GM23338 (cell line): ENCODE measurements around the gene HCFC1. TPM values are rescaled to one million over a fixed set of nuclear protein-coding genes. Genes with fewer than 3 reads are reported as not detected.

Source experiments
- ATAC-seq: fragments of 200-7000 bp; cut with Tn5 transposase; 3 replicates; pipeline ENCODE4 v1.9.1; 2020
- DNase-seq: peaks from one replicate; pipeline ENCODE4 v3.0.0-alpha.2; 2015; ENCODE audit warnings: low spot score
- H2AFZ ChIP-seq: fragments of 200-600 bp; sonication (generic); 2 replicates; pipeline ENCODE4 v1.8.0; 2016; ENCODE audit warnings: antibody characterized with exemption, mild to moderate bottlenecking, moderate library complexity
- H3F3A ChIP-seq: fragments of 200-600 bp; sonication (generic); replicated peaks from 2 replicates; pipeline ENCODE4 v1.8.0; 2017; ENCODE audit warnings: antibody characterized with exemption, mixed run types, low read depth
- H3K27ac ChIP-seq: fragments of 200-600 bp; sonication (generic); 2 replicates; pipeline ENCODE4 v1.6.1; 2016; ENCODE audit warnings: low read depth
- H3K27me3 ChIP-seq: fragments of 200-600 bp; sonication (generic); 2 replicates; pipeline ENCODE4 v1.8.0; 2016; ENCODE audit warnings: mild to moderate bottlenecking, mixed run types, moderate library complexity; ENCODE audit not compliant: insufficient read depth
- H3K36me3 ChIP-seq: fragments of 200-600 bp; sonication (generic); 2 replicates; pipeline ENCODE4 v1.8.0; 2016; ENCODE audit warnings: mild to moderate bottlenecking; ENCODE audit not compliant: insufficient read depth
- H3K4me1 ChIP-seq: fragments of 200-600 bp; sonication (generic); 2 replicates; pipeline ENCODE4 v1.8.0; 2016; ENCODE audit warnings: mild to moderate bottlenecking, moderate library complexity; ENCODE audit not compliant: insufficient read depth
- H3K4me2 ChIP-seq: fragments of 200-600 bp; sonication (generic); 2 replicates; pipeline ENCODE4 v1.7.1; 2017; ENCODE audit warnings: mixed run types
- H3K4me3 ChIP-seq: fragments of 200-600 bp; sonication (generic); 2 replicates; pipeline ENCODE4 v1.6.1; 2016; ENCODE audit warnings: mixed run types
- H3K79me2 ChIP-seq: fragments of 200-600 bp; sonication (generic); replicated peaks from 2 replicates; pipeline ENCODE4 v1.8.0; 2017; ENCODE audit warnings: mild to moderate bottlenecking; ENCODE audit not compliant: insufficient read depth
- H3K9me2 ChIP-seq: fragments of 200-600 bp; sonication (generic); 2 replicates; pipeline ENCODE4 v1.8.0; 2017; ENCODE audit not compliant: insufficient read depth
- H4K20me1 ChIP-seq: fragments of 200-600 bp; sonication (generic); replicated peaks from 2 replicates; pipeline ENCODE4 v1.8.0; 2017; ENCODE audit warnings: mild to moderate bottlenecking; ENCODE audit not compliant: insufficient read depth
- H3K27ac Mint-ChIP-seq: 2 replicates; pipeline ENCODE4 v1.8.0; 2020; ENCODE audit warnings: inconsistent platforms, mild to moderate bottlenecking, moderate library complexity, mixed read lengths
- H3K27me3 Mint-ChIP-seq: 3 replicates; pipeline ENCODE4 v1.8.0; 2022; ENCODE audit warnings: low read depth, mild to moderate bottlenecking, moderate library complexity, mixed read lengths, inconsistent platforms; ENCODE audit not compliant: insufficient read depth, poor library complexity
- H3K36me3 Mint-ChIP-seq: 3 replicates; pipeline ENCODE4 v1.8.0; 2021; ENCODE audit warnings: low read depth, mild to moderate bottlenecking, inconsistent platforms, moderate library complexity, mixed read lengths
- H3K4me1 Mint-ChIP-seq: 3 replicates; pipeline ENCODE4 v1.8.0; 2020; ENCODE audit warnings: mild to moderate bottlenecking, inconsistent platforms, mixed read lengths
- H3K4me3 Mint-ChIP-seq: 3 replicates; pipeline ENCODE4 v1.8.0; 2021; ENCODE audit warnings: moderate library complexity, mild to moderate bottlenecking, inconsistent platforms, mixed read lengths
- H3K9me3 Mint-ChIP-seq: 3 replicates; pipeline ENCODE4 v1.8.0; 2020; ENCODE audit warnings: moderate library complexity, mild to moderate bottlenecking, inconsistent platforms, mixed read lengths
- CREB1 ChIP-seq: fragments of 250-450 bp; sonication (Bioruptor Pico); IDR thresholded peaks from 2 replicates; pipeline ENCODE4 v1.5.0; 2020; ENCODE audit warnings: low read depth, mild to moderate bottlenecking, moderate library complexity
- EZH2 ChIP-seq: fragments of 200-600 bp; sonication (generic); IDR thresholded peaks from one replicate; pipeline ENCODE4 v1.8.0; 2017; ENCODE audit warnings: antibody characterized with exemption, mild to moderate bottlenecking, low read depth; ENCODE audit not compliant: unreplicated experiment
- EZH2phosphoT487 ChIP-seq: fragments of 200-600 bp; sonication (generic); IDR thresholded peaks from one replicate; pipeline ENCODE4 v1.8.1; 2018; ENCODE audit warnings: antibody characterized with exemption; ENCODE audit not compliant: unreplicated experiment
- JUNB ChIP-seq: IDR thresholded peaks from one replicate; pipeline ENCODE4 v1.6.1; 2016; ENCODE audit warnings: antibody characterized with exemption; ENCODE audit not compliant: unreplicated experiment
- NANOG ChIP-seq: IDR thresholded peaks from 2 replicates; pipeline ENCODE4 v1.6.1; 2016; ENCODE audit warnings: antibody characterized with exemption, borderline replicate concordance
- ZNF114 ChIP-seq: fragments of 250-450 bp; sonication (Bioruptor Pico); IDR thresholded peaks from 2 replicates; pipeline ENCODE4 v1.5.0; 2020; ENCODE audit warnings: mild to moderate bottlenecking, moderate library complexity
- ZNF331 ChIP-seq: fragments of 250-450 bp; sonication (Bioruptor Pico); IDR thresholded peaks from 2 replicates; pipeline ENCODE4 v1.5.0; 2020; ENCODE audit warnings: low read depth, mild to moderate bottlenecking, moderate library complexity
- polyA plus RNA-seq: library from polyadenylated mRNA; unstranded; fragments of >200 nt; fragmentation: Nextera tagmentation; extraction: Ambion mirVana; gene quantifications from 2 replicates; pipeline ENCODE4 v1.2.1, GENCODE V29; 2016
- total RNA-seq: library from RNA; depleted of rRNA; stranded (reverse); fragments of >200 nt; shearing (Covaris generic); gene quantifications from 2 replicates; pipeline ENCODE4 v1.2.3, GENCODE V29; 2014
- TF ChIP-seq, protein P1 (sequence below): IDR thresholded peaks from 2 replicates; pipeline ENCODE4 v1.6.1; 2016; ENCODE audit warnings: antibody characterized with exemption
- TF ChIP-seq, protein P2 (sequence below): IDR thresholded peaks from one replicate; pipeline ENCODE4 v1.6.1; 2018; ENCODE audit warnings: antibody characterized with exemption; ENCODE audit not compliant: unreplicated experiment
- TF ChIP-seq, protein P3 (sequence below), 2 experiments: fragments of 200-600 bp in 1 of 2; sonication (generic) in 1 of 2; conservative IDR thresholded peaks; 2 replicates each; pipeline versions ENCODE4 v1.5.1 to v1.6.1; 2016 to 2017; ENCODE audit warnings: antibody characterized with exemption in 2 of 2, low read depth in 2 of 2, mild to moderate bottlenecking in 2 of 2, moderate library complexity in 1 of 2
- TF ChIP-seq, protein P4 (sequence below): fragments of 250-450 bp; sonication (Bioruptor Pico); IDR thresholded peaks from 2 replicates; pipeline ENCODE4 v1.5.0; 2020; ENCODE audit warnings: mild to moderate bottlenecking, moderate library complexity

HCFC1 gene
- total and polyA plus RNA-seq, 2 experiments from 2014 or later, result 33.0 to 188 TPM

DNA sequence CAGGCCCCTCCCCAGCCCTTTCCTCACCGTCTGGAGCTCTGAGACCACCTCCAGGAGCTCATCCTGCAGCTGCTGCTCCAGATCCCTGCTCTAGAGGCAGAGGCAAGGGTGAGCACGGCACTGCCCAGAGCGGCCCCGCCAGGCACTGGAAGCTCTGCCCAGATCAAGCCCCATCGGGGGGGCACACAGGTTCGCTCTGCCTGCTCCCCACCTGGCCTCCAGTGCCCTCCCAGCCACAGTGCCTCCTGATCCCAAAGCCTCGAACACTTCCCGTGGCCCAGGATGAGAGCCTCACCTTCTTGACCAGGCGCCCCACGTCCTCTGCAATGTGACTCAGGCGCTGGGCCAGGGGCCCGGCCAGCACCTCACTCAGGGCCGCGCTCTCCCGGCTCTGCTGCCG lies 50.5 kb downstream of the HCFC1 start:
- no peak overlapping the region for H2AFZ ChIP-seq
- Mint-ChIP-seq H3K9me3 (no peaks in the 10 kb centered on the region; the same call in 2 of the 3 replicates), H3K4me3 (no peak overlapping the region), H3K4me1 (peaks cover 20% of the 10 kb centered on the region), H3K27me3 (peaks cover 1% of the 10 kb centered on the region), H3K27ac (no peak overlapping the region), H3K36me3 (peaks cover 20% of the 10 kb centered on the region)
- no peaks in the 10 kb centered on the region for H4K20me1 ChIP-seq
- H3K9me2 ChIP-seq, result no peaks in the 10 kb centered on the region
- H3F3A ChIP-seq, result no peaks in the 10 kb centered on the region
- peaks cover 7% of the 10 kb centered on the region; the same call in 1 of the 2 replicates for H3K4me1 ChIP-seq
- H3K4me3 ChIP-seq, result no peak overlapping the region
- no peak overlapping the region for H3K27ac ChIP-seq
- DNase-seq, result no peak
- no peak for ATAC-seq
- no peaks in the 10 kb centered on the region for H3K27me3 ChIP-seq
- TF ChIP-seq NANOG (no peak), ZNF114 (CRISPR knock-in tag) (no peak), CREB1 (CRISPR knock-in tag) (no peak), EZH2phosphoT487 (no peak), EZH2 (no peak), JUNB (no peak), ZNF331 (CRISPR knock-in tag) (no peak)
- TF ChIP-seq, protein P1, sequence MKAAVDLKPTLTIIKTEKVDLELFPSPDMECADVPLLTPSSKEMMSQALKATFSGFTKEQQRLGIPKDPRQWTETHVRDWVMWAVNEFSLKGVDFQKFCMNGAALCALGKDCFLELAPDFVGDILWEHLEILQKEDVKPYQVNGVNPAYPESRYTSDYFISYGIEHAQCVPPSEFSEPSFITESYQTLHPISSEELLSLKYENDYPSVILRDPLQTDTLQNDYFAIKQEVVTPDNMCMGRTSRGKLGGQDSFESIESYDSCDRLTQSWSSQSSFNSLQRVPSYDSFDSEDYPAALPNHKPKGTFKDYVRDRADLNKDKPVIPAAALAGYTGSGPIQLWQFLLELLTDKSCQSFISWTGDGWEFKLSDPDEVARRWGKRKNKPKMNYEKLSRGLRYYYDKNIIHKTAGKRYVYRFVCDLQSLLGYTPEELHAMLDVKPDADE, result no peak
- TF ChIP-seq, protein P2, sequence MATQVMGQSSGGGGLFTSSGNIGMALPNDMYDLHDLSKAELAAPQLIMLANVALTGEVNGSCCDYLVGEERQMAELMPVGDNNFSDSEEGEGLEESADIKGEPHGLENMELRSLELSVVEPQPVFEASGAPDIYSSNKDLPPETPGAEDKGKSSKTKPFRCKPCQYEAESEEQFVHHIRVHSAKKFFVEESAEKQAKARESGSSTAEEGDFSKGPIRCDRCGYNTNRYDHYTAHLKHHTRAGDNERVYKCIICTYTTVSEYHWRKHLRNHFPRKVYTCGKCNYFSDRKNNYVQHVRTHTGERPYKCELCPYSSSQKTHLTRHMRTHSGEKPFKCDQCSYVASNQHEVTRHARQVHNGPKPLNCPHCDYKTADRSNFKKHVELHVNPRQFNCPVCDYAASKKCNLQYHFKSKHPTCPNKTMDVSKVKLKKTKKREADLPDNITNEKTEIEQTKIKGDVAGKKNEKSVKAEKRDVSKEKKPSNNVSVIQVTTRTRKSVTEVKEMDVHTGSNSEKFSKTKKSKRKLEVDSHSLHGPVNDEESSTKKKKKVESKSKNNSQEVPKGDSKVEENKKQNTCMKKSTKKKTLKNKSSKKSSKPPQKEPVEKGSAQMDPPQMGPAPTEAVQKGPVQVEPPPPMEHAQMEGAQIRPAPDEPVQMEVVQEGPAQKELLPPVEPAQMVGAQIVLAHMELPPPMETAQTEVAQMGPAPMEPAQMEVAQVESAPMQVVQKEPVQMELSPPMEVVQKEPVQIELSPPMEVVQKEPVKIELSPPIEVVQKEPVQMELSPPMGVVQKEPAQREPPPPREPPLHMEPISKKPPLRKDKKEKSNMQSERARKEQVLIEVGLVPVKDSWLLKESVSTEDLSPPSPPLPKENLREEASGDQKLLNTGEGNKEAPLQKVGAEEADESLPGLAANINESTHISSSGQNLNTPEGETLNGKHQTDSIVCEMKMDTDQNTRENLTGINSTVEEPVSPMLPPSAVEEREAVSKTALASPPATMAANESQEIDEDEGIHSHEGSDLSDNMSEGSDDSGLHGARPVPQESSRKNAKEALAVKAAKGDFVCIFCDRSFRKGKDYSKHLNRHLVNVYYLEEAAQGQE, result no peak
- TF ChIP-seq, protein P3, sequence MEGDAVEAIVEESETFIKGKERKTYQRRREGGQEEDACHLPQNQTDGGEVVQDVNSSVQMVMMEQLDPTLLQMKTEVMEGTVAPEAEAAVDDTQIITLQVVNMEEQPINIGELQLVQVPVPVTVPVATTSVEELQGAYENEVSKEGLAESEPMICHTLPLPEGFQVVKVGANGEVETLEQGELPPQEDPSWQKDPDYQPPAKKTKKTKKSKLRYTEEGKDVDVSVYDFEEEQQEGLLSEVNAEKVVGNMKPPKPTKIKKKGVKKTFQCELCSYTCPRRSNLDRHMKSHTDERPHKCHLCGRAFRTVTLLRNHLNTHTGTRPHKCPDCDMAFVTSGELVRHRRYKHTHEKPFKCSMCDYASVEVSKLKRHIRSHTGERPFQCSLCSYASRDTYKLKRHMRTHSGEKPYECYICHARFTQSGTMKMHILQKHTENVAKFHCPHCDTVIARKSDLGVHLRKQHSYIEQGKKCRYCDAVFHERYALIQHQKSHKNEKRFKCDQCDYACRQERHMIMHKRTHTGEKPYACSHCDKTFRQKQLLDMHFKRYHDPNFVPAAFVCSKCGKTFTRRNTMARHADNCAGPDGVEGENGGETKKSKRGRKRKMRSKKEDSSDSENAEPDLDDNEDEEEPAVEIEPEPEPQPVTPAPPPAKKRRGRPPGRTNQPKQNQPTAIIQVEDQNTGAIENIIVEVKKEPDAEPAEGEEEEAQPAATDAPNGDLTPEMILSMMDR (conservative IDR thresholded peaks at IDR 0.05; ENCODE audit: low read depth in 2 of 2), result no peak
- TF ChIP-seq, protein P4, sequence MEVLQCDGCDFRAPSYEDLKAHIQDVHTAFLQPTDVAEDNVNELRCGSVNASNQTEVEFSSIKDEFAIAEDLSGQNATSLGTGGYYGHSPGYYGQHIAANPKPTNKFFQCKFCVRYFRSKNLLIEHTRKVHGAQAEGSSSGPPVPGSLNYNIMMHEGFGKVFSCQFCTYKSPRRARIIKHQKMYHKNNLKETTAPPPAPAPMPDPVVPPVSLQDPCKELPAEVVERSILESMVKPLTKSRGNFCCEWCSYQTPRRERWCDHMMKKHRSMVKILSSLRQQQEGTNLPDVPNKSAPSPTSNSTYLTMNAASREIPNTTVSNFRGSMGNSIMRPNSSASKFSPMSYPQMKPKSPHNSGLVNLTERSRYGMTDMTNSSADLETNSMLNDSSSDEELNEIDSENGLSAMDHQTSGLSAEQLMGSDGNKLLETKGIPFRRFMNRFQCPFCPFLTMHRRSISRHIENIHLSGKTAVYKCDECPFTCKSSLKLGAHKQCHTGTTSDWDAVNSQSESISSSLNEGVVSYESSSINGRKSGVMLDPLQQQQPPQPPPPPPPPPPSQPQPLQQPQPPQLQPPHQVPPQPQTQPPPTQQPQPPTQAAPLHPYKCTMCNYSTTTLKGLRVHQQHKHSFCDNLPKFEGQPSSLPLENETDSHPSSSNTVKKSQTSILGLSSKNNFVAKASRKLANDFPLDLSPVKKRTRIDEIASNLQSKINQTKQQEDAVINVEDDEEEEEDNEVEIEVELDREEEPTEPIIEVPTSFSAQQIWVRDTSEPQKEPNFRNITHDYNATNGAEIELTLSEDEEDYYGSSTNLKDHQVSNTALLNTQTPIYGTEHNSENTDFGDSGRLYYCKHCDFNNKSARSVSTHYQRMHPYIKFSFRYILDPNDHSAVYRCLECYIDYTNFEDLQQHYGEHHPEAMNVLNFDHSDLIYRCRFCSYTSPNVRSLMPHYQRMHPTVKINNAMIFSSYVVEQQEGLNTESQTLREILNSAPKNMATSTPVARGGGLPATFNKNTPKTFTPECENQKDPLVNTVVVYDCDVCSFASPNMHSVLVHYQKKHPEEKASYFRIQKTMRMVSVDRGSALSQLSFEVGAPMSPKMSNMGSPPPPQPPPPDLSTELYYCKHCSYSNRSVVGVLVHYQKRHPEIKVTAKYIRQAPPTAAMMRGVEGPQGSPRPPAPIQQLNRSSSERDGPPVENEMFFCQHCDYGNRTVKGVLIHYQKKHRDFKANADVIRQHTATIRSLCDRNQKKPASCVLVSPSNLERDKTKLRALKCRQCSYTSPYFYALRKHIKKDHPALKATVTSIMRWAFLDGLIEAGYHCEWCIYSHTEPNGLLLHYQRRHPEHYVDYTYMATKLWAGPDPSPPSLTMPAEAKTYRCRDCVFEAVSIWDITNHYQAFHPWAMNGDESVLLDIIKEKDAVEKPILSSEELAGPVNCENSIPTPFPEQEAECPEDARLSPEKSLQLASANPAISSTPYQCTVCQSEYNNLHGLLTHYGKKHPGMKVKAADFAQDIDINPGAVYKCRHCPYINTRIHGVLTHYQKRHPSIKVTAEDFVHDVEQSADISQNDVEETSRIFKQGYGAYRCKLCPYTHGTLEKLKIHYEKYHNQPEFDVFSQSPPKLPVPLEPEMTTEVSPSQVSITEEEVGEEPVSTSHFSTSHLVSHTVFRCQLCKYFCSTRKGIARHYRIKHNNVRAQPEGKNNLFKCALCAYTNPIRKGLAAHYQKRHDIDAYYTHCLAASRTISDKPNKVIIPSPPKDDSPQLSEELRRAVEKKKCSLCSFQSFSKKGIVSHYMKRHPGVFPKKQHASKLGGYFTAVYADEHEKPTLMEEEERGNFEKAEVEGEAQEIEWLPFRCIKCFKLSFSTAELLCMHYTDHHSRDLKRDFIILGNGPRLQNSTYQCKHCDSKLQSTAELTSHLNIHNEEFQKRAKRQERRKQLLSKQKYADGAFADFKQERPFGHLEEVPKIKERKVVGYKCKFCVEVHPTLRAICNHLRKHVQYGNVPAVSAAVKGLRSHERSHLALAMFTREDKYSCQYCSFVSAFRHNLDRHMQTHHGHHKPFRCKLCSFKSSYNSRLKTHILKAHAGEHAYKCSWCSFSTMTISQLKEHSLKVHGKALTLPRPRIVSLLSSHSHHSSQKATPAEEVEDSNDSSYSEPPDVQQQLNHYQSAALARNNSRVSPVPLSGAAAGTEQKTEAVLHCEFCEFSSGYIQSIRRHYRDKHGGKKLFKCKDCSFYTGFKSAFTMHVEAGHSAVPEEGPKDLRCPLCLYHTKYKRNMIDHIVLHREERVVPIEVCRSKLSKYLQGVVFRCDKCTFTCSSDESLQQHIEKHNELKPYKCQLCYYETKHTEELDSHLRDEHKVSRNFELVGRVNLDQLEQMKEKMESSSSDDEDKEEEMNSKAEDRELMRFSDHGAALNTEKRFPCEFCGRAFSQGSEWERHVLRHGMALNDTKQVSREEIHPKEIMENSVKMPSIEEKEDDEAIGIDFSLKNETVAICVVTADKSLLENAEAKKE (CRISPR knock-in tag), result no peak
- no peaks in the 10 kb centered on the region for H3K79me2 ChIP-seq
- no peak overlapping the region for H3K4me2 ChIP-seq
- no peaks in the 10 kb centered on the region for H3K36me3 ChIP-seq
